Frontal cortex (tissue), 4 donors: Measurements from ENCODE around the gene TSC1. TPM values are rescaled to one million over a fixed set of nuclear protein-coding genes. Genes with fewer than 3 reads are reported as not detected.

Experiments
- DNase-seq, 2 donors: peaks; one replicate each; pipeline ENCODE4 v3.0.0; 2012; ENCODE audit warnings: low spot score in 2 of 2
- FAIRE-seq: peaks from 2 replicates; lab custom pipeline; 2012; peaks lifted over from hg19 to GRCh38; lab: Jason Lieb, UNC
- total RNA-seq: library from RNA; depleted of rRNA; stranded (reverse); fragments of >200 nt; gene quantifications from one replicate; pipeline ENCODE4 v1.2.3, GENCODE V29; 2014
- donor health status: control.
- donor health status: control.
- donor health status: control.

The TSC1 gene
- total RNA-seq, 1 donor from 2014 or later: 36.7 TPM

DNA sequence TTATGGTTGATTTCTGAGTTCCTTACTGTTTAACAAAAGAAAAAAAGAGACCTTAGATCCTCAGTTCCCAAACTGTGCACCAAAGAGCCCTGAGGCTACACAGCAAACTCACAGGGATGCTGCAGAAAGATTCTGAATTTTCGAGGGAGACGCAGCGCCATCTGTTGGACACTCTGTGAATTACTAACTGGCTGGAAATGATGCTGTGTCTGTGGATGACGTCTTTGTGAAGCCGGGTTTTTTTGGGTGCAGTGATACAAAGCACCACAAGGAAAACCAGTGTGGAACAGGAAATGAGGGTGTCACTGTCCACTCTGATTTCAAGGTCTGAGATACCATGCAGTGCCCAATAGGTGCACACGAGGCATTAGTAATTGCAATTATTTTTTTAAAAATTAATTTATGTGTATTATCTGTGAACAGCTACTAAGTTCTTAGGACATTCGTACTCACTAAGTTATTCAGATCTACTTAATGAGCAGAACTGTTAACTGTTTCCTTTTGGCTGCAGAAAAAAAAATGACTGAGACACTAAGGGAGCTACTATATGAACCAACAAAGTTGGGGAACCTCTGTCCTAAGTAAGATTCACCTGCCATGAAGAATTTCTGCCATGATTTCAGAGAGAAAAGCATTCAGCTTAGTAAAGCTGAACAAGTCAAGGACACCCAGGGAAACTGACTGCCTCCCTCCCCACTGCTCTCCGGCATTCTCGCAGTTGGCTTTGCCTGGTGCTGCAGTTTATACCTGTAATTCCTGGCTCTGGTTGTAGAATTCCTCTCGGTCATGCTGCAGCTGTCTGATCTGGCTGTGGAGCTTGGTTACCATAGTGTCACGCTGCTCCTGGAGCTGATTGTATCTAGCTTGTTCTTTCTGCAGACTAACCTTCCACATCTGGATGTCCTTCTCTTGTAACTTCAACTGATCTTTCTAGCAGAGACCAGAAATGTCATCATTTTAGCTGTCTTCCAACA, 42.3 kb downstream of the TSC1 start:
- peak; percentile 10 for FAIRE-seq
- peak in 1 of 2 donors; percentile 75 for DNase-seq

DNA sequence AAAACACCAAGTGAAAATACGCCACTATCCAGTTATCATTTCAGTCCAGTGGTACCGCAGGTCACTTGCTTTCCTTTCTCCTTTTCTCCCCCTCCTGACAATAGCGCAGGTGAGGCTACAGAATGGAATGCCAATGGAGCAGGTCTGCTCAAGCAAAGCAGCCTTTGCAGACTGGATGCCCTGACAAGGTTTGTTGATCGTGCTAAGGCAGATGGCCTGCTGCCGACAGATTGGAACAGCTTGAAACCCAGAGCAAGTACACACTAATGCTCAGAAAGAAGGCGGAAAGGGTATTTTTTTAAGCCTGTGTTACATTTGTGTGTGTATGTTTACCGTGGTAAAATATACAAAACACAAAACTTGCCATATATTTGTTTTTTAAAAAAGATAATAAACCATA, 46.4 kb downstream of the TSC1 start:
- FAIRE-seq (no peak), DNase-seq (no peak)

DNA sequence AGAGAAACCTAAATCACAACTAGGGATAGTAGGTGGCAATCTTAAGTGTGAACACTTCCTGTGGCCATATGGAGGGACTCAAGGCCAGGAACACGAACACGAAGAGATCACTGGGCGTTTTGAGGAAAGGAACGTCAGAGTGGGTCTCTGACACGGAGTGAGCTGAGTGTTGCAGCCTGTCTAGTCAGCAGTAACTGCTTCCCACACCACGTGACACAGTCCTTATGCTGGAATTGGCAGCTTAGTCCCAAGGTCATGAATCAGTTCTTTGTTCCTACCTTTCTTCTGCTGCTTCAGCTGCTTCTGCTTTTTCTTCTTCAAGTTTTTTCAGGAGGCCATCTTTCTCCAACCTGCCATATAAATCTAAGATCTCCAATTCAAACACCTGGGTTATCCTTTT, 47.5 kb downstream of the TSC1 start:
- peak; percentile 68 to 70 for DNase-seq

GRCh38 chr9:132896264-132896663, 48.2 kb downstream of the TSC1 start:
- no peak for DNase-seq
- no peak for FAIRE-seq

More for the DNA sequence above, 47.5 kb downstream of the TSC1 start:
- no peak for FAIRE-seq

DNA sequence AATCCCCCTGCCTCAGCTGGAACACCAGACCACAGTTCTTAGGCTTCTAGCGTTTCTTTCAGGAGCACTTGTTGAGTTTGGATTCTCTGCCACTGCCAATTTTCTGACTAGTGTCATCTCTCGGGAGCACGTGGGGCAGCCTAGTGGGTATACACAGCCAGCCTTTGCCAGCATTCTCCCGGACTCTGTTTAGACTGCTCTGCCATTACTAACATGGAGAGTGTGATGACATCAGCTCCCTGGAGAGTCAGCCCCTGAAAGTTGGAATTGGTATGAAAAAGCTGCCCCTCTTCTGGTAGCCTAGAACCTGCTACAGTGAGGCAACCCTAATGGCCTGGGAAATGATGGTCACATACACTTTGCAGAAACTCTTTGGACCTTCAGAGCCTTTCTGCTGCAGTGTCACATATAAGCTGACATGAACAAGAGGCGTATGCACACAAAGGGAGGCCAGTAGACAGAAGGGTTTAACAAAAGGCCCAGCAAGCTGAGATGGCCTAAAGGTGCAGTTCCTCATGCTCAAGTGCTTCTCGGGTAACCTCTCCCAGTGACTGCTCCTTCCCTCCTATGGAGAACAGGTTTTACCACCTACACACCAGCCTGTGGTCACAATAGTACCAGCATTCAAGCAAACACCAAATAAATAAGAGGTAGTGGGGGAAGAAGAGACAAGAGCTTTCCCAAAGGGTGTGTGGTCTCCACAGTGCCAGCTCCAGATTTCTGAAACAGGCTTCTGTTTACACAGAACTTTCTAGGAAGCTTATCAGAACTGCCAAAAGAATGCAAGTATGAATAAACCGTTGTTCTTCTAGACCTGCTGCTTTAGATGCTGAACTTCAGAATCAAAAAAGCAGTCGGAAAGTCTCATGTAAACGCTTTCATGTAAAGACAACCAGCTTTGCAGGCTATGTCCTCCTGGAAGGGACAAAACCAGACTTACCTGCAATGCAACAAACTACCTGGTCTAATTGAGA, 49.3 kb downstream of the TSC1 start:
- DNase-seq (no peak), FAIRE-seq (no peak)

DNA sequence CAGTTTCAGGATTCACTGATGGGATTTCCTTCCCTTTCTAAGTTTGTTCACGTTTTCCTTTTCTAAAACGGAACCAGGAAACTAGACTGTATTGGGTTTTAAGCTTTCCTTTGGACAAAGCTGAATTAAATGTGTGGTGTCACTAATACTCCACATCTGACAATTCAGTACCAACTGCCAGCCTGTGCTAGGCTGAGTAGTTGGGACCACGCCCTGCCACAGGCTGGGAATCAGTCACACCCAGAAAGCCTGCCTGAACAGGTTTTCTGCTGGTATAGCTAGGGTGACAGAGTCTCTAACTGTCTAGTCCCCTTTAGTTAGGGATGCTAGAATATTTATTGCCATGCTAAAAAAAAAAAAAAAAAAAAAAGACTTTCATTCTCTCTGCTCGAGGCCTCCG, 50.1 kb downstream of the TSC1 start:
- DNase-seq (no peak), FAIRE-seq (no peak)

GRCh38 chr9:132892400-132892799, 52.0 kb downstream of the TSC1 start:
- no peak for DNase-seq
- FAIRE-seq: no peak

- FAIRE-seq (no peak), DNase-seq (no peak)
These were observed 56.3 kb downstream of the TSC1 start for GRCh38 chr9:132888151-132888550.

DNA sequence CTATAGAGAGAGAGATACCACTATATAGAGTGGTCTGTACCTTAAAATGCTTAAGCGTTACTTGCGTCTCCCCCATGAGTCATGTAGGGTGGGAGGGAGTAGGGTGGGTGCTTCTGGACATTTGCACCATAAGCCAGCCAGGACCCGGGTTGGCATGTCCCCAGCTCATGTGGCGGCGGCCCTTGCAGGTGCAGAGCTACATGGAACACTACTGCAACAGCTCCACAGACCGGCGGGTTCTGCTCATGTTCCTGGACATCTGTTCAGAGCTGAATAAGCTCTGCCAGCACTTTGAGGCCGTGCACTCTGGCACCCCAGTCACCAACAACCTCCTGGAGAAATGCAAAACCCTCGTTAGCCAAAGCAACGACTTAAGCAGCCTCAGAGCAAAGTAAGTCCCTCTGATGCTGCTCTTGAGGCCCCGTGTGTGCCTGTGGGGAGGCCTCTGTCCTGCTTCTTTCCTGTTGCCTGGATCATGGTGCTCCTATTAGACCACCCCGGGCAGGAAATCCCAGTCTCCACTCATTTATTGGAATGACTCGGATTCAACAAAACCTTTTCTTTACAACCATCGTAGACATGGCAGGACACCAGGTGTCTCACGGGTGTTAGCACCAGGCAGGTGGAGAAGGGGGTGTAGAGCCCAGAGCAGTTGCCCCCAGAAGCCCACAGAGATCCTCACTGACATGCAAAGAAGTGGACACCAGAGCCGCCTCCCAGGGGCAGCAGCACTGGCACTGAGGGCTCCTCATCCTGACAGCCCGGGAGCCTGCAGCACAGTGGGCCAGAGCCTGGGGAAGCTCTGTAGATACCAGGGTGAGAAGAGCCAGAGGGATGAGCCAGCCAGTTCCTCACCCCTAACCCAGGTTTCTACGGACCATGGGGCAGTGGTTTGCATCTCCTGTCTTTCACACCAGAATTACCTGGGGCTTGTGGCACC, 57.0 kb downstream of the TSC1 start:
- FAIRE-seq: no peak
- DNase-seq: no peak

DNA sequence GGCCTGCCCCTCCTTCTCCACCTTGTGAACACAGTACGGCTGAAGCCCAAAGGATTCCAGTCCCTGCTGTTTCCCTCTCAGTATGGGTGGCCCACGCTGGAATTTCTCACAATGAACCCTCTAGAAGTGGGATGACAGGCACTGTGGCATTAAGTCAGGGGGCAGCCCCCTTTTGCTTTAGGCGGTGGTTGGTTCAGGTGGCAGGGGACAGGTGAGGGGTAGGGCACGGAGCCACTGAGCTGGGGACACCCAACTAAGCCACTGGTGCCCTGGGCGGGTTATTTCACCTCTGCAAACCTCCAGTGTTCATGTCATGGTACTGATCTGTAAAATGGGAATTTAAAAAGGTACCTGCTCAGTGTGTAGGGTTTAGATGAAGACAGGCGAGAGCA, 58.1 kb downstream of the TSC1 start:
- no peak for FAIRE-seq
- DNase-seq: no peak

- FAIRE-seq (no peak), DNase-seq (no peak)
These were observed 58.6 kb downstream of the TSC1 start for GRCh38 chr9:132885720-132886333.

GRCh38 chr9:132883349-132884294, 60.8 kb downstream of the TSC1 start:
- no peak for FAIRE-seq
- no peak for DNase-seq

DNA sequence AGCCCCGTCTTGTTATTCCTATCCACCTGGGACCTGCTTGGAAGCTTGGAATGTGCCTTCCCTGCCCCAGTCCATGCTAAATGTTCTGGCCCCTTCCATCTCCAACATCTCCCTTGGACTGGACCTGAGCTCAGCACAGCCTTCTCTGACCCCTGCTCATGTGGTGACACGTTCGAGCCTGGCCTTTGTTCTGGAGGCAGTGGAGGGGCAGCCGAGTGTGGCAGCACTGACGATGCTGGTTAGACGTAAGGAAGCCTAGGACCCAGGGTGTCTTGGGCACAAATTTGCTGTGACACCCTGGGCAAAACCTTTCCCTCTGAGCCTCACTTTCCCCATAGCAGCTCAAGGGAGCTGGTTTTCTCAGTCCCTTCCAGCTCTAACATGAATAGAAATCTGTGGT, 61.8 kb downstream of the TSC1 start:
- FAIRE-seq (no peak), DNase-seq (no peak)

- no peak for DNase-seq
- FAIRE-seq: no peak
These were observed 62.6 kb downstream of the TSC1 start for GRCh38 chr9:132881826-132882225.

DNA sequence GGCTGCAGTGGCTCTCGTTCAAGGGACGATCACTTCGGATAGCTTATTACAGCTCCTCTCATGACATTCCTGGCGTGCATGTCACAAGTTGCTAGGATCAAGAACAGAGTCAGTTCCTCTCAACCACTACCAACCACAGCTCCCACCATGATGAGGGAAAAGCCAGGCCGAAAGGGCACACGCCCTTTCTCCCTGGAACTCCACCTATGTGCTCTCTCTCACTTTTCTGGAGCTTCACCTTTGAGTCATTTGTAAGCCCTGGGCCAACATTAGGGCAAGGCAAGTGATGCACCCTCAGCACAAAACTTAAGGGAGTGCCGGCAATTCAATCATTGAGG, 64.1 kb downstream of the TSC1 start:
- no peak for FAIRE-seq
- DNase-seq: no peak

DNA sequence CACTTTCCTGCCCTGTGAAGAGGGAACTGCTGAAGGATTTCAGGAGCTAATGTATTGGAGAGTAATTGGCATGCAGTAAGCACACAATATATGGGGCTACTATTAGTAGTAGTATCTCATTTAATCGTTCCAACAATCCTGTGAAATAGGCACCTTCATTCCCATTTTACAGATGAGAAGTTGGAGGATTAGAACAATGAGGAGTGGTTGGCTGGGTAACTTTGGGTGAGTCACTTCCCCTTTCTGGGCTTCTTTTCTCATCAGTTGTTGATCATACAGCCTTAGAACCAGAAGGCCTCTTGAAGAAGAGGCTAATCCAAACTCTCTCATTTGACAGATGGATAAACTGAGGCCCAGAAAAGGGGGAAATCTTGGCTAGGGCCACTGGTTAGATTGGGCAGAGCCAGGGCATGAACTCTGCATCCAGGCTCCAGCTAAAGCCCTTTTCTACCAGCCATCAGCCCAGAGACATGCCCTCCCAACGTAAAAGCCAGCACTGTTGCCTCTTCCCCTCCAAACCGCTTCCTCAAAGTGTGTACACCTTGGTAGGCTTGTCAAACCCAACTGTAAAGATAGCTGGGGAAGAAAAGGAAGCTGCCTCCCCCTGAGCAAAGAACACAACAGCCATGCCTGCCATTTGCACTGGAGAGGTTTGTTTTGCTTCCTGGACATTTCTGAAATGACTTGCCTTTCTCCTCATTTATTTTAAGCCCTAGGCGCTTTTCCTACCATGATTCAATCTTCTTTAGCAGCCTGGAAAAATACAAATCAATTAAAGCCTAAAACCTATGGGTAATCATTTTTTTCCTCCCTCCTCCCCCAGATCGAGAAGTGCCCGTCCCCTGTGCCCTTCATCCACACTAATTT, 64.7 kb downstream of the TSC1 start:
- FAIRE-seq: no peak
- DNase-seq: no peak
